ENCODE measurements around the gene CXXC5. TPM values are rescaled to one million over a fixed set of nuclear protein-coding genes. Genes with fewer than 3 reads are reported as not detected.

The CXXC5 gene
- total RNA-seq, 1 donor: 82.8 TPM

GRCh38 chr5:139654464-139654863, 6.3 kb downstream of the CXXC5 start:
- Histone ChIP-seq H3K27me3 (ENCODE audit: insufficient read depth, low read length) (peaks cover 15% of the 10 kb centered on the region), H3K9me3 (ENCODE audit: low read depth, low read length) (no peaks in the 10 kb centered on the region), H3K4me3 (ENCODE audit: low read length) (no peak overlapping the region), H3K4me1 (ENCODE audit: insufficient read depth, low read length) (peaks cover 90% of the 10 kb centered on the region)

- Histone ChIP-seq H3K27me3 (ENCODE audit: insufficient read depth, low read length) (peaks cover 15% of the 10 kb centered on the region), H3K4me3 (ENCODE audit: low read length) (no peak overlapping the region), H3K4me1 (ENCODE audit: insufficient read depth, low read length) (peaks cover 91% of the 10 kb centered on the region), H3K9me3 (ENCODE audit: low read depth, low read length) (no peaks in the 10 kb centered on the region)
These were observed 6.8 kb downstream of the CXXC5 start for GRCh38 chr5:139654871-139655491.

- Histone ChIP-seq H3K4me1 (ENCODE audit: insufficient read depth, low read length) (peaks cover 89% of the 10 kb centered on the region), H3K9me3 (ENCODE audit: low read depth, low read length) (no peaks in the 10 kb centered on the region), H3K27me3 (ENCODE audit: insufficient read depth, low read length) (peaks cover 9% of the 10 kb centered on the region), H3K4me3 (ENCODE audit: low read length) (no peak overlapping the region)
These were observed 7.7 kb downstream of the CXXC5 start for GRCh38 chr5:139655727-139656271.

GRCh38 chr5:139657363-139658321, 9.5 kb downstream of the CXXC5 start:
- H3K4me1 ChIP-seq (ENCODE audit: insufficient read depth, low read length): peaks cover 89% of the 10 kb centered on the region
- no peak overlapping the region for H3K4me3 ChIP-seq (ENCODE audit: low read length)
- no peaks in the 10 kb centered on the region for H3K27me3 ChIP-seq (ENCODE audit: insufficient read depth, low read length)
- no peaks in the 10 kb centered on the region for H3K9me3 ChIP-seq (ENCODE audit: low read depth, low read length)

- Histone ChIP-seq H3K9me3 (ENCODE audit: low read depth, low read length) (no peaks in the 10 kb centered on the region), H3K27me3 (ENCODE audit: insufficient read depth, low read length) (no peaks in the 10 kb centered on the region), H3K4me3 (ENCODE audit: low read length) (no peak overlapping the region), H3K4me1 (ENCODE audit: insufficient read depth, low read length) (peaks cover 89% of the 10 kb centered on the region)
These were observed 10.4 kb downstream of the CXXC5 start for GRCh38 chr5:139658501-139658927.

GRCh38 chr5:139658928-139659667, 10.9 kb downstream of the CXXC5 start:
- H3K4me3 ChIP-seq (ENCODE audit: low read length): no peak overlapping the region
- no peaks in the 10 kb centered on the region for H3K9me3 ChIP-seq (ENCODE audit: low read depth, low read length)
- peaks cover 89% of the 10 kb centered on the region for H3K4me1 ChIP-seq (ENCODE audit: insufficient read depth, low read length)
- H3K27me3 ChIP-seq (ENCODE audit: insufficient read depth, low read length): no peaks in the 10 kb centered on the region

- Histone ChIP-seq H3K4me3 (ENCODE audit: low read length) (no peak overlapping the region), H3K9me3 (ENCODE audit: low read depth, low read length) (no peaks in the 10 kb centered on the region), H3K4me1 (ENCODE audit: insufficient read depth, low read length) (peaks cover 89% of the 10 kb centered on the region), H3K27me3 (ENCODE audit: insufficient read depth, low read length) (no peaks in the 10 kb centered on the region)
These were observed 11.5 kb downstream of the CXXC5 start for GRCh38 chr5:139659695-139660101.

- Histone ChIP-seq H3K27me3 (ENCODE audit: insufficient read depth, low read length) (no peaks in the 10 kb centered on the region), H3K4me1 (ENCODE audit: insufficient read depth, low read length) (peaks cover 91% of the 10 kb centered on the region), H3K4me3 (ENCODE audit: low read length) (no peak overlapping the region), H3K9me3 (ENCODE audit: low read depth, low read length) (no peaks in the 10 kb centered on the region)
These were observed 12.2 kb downstream of the CXXC5 start for GRCh38 chr5:139660105-139660922.

GRCh38 chr5:139660923-139661814, 13.0 kb downstream of the CXXC5 start:
- H3K4me1 ChIP-seq (ENCODE audit: insufficient read depth, low read length): peaks cover 95% of the 10 kb centered on the region

GRCh38 chr5:139662617-139663016, 14.5 kb downstream of the CXXC5 start:
- no peak overlapping the region for H3K4me3 ChIP-seq (ENCODE audit: low read length)
- H3K27me3 ChIP-seq (ENCODE audit: insufficient read depth, low read length): no peaks in the 10 kb centered on the region
- no peaks in the 10 kb centered on the region for H3K9me3 ChIP-seq (ENCODE audit: low read depth, low read length)
- peaks cover 98% of the 10 kb centered on the region for H3K4me1 ChIP-seq (ENCODE audit: insufficient read depth, low read length)

More at GRCh38 chr5:139660923-139661814, 13.0 kb downstream of the CXXC5 start:
- Histone ChIP-seq H3K9me3 (ENCODE audit: low read depth, low read length) (no peaks in the 10 kb centered on the region), H3K27me3 (ENCODE audit: insufficient read depth, low read length) (no peaks in the 10 kb centered on the region), H3K4me3 (ENCODE audit: low read length) (no peak overlapping the region)

- Histone ChIP-seq H3K4me3 (ENCODE audit: low read length) (no peak overlapping the region), H3K27me3 (ENCODE audit: insufficient read depth, low read length) (no peaks in the 10 kb centered on the region), H3K4me1 (ENCODE audit: insufficient read depth, low read length) (peaks cover 96% of the 10 kb centered on the region), H3K9me3 (ENCODE audit: low read depth, low read length) (no peaks in the 10 kb centered on the region)
These were observed 15.3 kb downstream of the CXXC5 start for GRCh38 chr5:139663207-139664085.

GRCh38 chr5:139664086-139664693, 16.0 kb downstream of the CXXC5 start:
- Histone ChIP-seq H3K27me3 (ENCODE audit: insufficient read depth, low read length) (no peaks in the 10 kb centered on the region), H3K4me3 (ENCODE audit: low read length) (no peak overlapping the region), H3K4me1 (ENCODE audit: insufficient read depth, low read length) (peaks cover 96% of the 10 kb centered on the region), H3K9me3 (ENCODE audit: low read depth, low read length) (no peaks in the 10 kb centered on the region)

Data from mononuclear cell (primary cell).